ENCODE data around the gene EXOC4. TPM values are rescaled to one million over a fixed set of nuclear protein-coding genes. Genes with fewer than 3 reads are reported as not detected.

EXOC4 gene
- total RNA-seq, 3 donors from 2014 or later: 88.3 to 136 (median 99.6) TPM

DNA sequence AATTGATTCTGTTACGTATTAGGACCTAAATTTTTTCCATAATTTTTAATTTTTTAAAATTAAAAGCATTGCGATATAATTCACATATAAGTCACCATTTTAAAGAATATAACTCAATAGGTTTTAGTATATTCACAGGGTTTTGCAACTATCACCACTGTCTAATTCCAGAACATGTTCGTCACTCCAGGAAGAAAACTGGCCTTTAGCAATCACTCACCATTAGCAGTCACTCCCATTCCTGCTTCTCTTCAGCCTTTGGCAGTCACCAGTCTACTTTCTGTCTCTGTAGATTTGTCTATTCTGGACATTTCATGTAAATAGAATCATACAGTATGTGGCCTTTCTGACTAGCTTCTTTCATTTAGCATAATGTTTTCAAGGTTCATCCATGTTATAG is 176.5 kb downstream of the EXOC4 start:
- Histone ChIP-seq H3K27ac (no peak overlapping the region), H3K4me1 (no peaks in the 10 kb centered on the region), H3K9me3 (no peaks in the 10 kb centered on the region), H3K36me3 (no peaks in the 10 kb centered on the region), H3K27me3 (no peaks in the 10 kb centered on the region), H3K4me3 (no peak overlapping the region)
- intact Hi-C loops (cut with DNase I; ENCODE audit: low total_unique reads): no loop called here
- TF ChIP-seq, protein P1, sequence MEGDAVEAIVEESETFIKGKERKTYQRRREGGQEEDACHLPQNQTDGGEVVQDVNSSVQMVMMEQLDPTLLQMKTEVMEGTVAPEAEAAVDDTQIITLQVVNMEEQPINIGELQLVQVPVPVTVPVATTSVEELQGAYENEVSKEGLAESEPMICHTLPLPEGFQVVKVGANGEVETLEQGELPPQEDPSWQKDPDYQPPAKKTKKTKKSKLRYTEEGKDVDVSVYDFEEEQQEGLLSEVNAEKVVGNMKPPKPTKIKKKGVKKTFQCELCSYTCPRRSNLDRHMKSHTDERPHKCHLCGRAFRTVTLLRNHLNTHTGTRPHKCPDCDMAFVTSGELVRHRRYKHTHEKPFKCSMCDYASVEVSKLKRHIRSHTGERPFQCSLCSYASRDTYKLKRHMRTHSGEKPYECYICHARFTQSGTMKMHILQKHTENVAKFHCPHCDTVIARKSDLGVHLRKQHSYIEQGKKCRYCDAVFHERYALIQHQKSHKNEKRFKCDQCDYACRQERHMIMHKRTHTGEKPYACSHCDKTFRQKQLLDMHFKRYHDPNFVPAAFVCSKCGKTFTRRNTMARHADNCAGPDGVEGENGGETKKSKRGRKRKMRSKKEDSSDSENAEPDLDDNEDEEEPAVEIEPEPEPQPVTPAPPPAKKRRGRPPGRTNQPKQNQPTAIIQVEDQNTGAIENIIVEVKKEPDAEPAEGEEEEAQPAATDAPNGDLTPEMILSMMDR (IDR thresholded peaks at IDR 0.05): no peak
- no peak for TF ChIP-seq POLR2A (IDR thresholded peaks at IDR 0.05)
- TF ChIP-seq POLR2AphosphoS5 (IDR thresholded peaks at IDR 0.05): no peak
- no peak for DNase-seq (ENCODE audit: low spot score in 2 of 2)

DNA sequence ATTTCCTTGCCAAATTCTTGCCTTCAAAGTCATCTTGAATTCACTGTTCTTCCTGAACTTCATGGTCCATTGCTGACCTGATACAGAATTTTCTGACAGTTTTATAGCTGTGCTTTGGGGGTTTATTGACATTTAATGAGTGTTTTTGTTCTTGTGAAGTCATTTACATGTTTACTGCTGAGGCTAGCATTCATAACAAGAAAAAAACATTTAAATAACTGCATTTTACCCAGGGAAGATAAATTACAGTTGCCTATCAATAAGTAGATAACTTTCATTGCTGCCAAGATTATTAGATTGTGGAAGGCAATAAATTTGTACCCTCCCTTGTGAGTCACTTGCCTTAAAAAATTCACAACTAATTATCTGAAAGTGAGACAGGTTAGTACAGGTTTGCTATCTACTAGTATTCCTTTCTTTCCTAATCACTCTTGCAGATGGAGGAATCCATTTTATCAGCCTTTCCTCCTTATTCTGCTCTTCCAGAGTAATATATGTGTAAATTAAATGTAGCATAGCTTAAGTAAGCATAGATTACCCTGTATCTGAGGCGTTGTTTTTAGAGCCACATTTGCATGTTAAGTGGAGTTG is 178.4 kb downstream of the EXOC4 start:
- Histone ChIP-seq H3K4me3 (no peak overlapping the region), H3K36me3 (no peaks in the 10 kb centered on the region), H3K27ac (no peak overlapping the region), H3K9me3 (no peaks in the 10 kb centered on the region), H3K27me3 (no peaks in the 10 kb centered on the region), H3K4me1 (no peaks in the 10 kb centered on the region)
- no peak for TF ChIP-seq POLR2A (IDR thresholded peaks at IDR 0.05)
- TF ChIP-seq, protein P1 (IDR thresholded peaks at IDR 0.05): no peak
- TF ChIP-seq POLR2AphosphoS5 (IDR thresholded peaks at IDR 0.05): no peak
- intact Hi-C loops (cut with DNase I; ENCODE audit: low total_unique reads): no loop called here
- no peak for DNase-seq (ENCODE audit: low spot score in 2 of 2)

DNA sequence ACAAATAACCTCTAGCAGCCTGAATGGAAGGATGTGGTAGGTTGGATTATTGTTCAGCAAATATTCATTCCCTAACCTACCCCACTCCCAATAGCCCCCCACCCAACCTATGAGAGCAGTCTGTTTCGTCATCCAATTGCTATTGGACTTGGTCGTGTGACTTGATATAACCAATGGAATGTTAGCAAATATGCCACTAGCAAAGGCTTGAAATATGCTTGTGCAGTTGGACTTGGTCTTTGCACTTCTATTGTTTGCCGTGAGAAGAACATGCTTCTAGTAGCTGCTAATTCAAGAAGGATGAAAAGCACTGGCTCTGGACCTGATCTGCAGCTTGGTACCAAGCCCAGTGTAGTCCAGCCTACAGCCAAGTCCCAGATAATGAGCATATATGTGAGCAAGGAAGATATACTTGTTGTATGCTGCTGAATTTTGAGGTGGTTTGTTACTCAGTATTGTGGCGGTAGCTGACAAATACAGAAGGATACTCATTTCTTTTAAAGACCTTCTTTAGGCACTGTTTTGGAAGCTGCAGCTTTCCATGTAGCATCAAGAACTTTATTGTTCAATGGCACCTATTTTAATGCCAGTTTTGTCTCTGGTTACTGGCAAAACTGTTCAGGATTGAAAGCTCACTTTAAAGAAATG is 180.4 kb downstream of the EXOC4 start:
- Histone ChIP-seq H3K27me3 (no peaks in the 10 kb centered on the region), H3K4me3 (no peak overlapping the region), H3K4me1 (no peaks in the 10 kb centered on the region), H3K36me3 (no peaks in the 10 kb centered on the region), H3K27ac (no peak overlapping the region), H3K9me3 (no peaks in the 10 kb centered on the region)
- no peak for TF ChIP-seq POLR2A (IDR thresholded peaks at IDR 0.05)
- TF ChIP-seq, protein P1 (IDR thresholded peaks at IDR 0.05): no peak
- no peak for TF ChIP-seq POLR2AphosphoS5 (IDR thresholded peaks at IDR 0.05)
- intact Hi-C loops (cut with DNase I; ENCODE audit: low total_unique reads): no loop called here
- DNase-seq (ENCODE audit: low spot score in 2 of 2): no peak

DNA sequence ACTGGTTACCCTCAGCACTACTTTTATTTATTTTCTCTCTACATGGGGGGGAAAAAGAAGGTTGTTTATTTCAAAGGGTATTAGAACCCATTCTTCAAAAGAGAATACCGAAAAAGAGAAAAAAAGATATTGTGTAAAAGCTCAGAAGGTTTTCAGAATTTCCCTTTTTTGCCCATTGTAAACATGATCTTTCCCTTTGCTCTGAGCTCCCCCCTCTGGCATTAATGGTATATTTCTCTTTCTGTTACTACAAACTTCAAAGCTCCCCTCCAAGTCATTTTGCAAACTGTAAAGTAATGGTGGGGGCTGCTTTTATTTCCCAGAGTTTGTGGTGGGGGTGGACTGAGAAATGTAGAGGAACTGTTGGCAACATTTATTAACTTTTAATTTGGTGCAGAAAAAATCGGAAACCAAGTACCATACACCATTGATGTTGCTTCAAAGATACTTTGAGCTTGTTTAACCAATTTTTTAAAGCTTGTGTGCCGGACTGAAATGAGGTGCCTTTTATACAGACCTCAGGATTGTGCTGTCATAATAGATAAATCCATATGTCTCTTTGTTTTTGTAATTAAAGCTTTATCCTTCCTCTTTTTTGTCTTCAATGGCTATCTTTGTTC is 181.5 kb downstream of the EXOC4 start:
- TF ChIP-seq, protein P1 (IDR thresholded peaks at IDR 0.05): no peak
- no peak for TF ChIP-seq POLR2A (IDR thresholded peaks at IDR 0.05)
- TF ChIP-seq POLR2AphosphoS5 (IDR thresholded peaks at IDR 0.05): no peak
- Histone ChIP-seq H3K27ac (no peak overlapping the region), H3K27me3 (no peaks in the 10 kb centered on the region), H3K4me1 (no peaks in the 10 kb centered on the region), H3K36me3 (no peaks in the 10 kb centered on the region), H3K9me3 (no peaks in the 10 kb centered on the region), H3K4me3 (no peak overlapping the region)
- DNase-seq (ENCODE audit: low spot score in 2 of 2): no peak
- intact Hi-C loops (cut with DNase I; ENCODE audit: low total_unique reads): no loop called here

DNA sequence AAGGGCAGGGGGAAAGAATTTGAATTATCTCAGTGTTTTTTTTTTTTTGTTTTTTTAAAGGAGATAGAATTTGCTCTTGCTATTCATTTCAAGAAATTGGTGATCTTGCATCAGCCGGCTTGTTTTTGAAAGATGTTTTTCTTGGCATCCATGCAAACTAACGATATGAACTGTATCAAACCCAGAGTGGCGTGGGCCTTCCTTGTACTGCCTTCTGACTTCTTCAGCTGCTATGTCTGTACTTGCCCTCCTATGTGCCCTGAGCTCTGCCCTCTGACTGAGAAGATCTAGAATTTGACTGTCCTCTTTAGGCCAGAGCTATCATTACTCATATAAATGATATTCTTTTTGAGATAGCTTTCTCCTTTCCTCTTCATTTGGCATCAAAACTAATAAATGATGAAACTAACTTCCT is 183.1 kb downstream of the EXOC4 start:
- no peak for DNase-seq (ENCODE audit: low spot score in 2 of 2)
- H3K27me3 ChIP-seq: no peaks in the 10 kb centered on the region
- TF ChIP-seq POLR2AphosphoS5 (IDR thresholded peaks at IDR 0.05): no peak
- TF ChIP-seq, protein P1 (IDR thresholded peaks at IDR 0.05): no peak
- H3K36me3 ChIP-seq: no peaks in the 10 kb centered on the region
- H3K9me3 ChIP-seq: no peaks in the 10 kb centered on the region
- no peak overlapping the region for H3K27ac ChIP-seq
- no peak overlapping the region for H3K4me3 ChIP-seq
- intact Hi-C loops (cut with DNase I; ENCODE audit: low total_unique reads): no loop called here
- no peaks in the 10 kb centered on the region for H3K4me1 ChIP-seq
